ENCODE measurements around the gene GPATCH2L.

GPATCH2L gene

GRCh38 chr14:76121089-76121748 is 30.5 kb upstream of the GPATCH2L start:
- Histone ChIP-seq H3K27ac (ENCODE audit: low read depth, low read length) (no peak overlapping the region), H3K4me3 (ENCODE audit: low read length) (no peak overlapping the region), H3K4me1 (ENCODE audit: control insufficient read depth, low read length) (peaks cover 8% of the 10 kb centered on the region), H3K79me2 (ENCODE audit: control insufficient read depth, low read length) (no peaks in the 10 kb centered on the region), H3K9me2 (replicated peaks; ENCODE audit: control insufficient read depth, low read length) (no peaks in the 10 kb centered on the region), H4K20me1 (ENCODE audit: control insufficient read depth, insufficient read depth, low read depth, low read length) (no peaks in the 10 kb centered on the region), H3K36me3 (ENCODE audit: control insufficient read depth, low read length) (no peaks in the 10 kb centered on the region), H3F3A (ENCODE audit: control insufficient read depth, insufficient read depth) (no peaks in the 10 kb centered on the region), H3K9me3 (ENCODE audit: control insufficient read depth, insufficient read depth, low read length) (no peaks in the 10 kb centered on the region), H3K4me2 (ENCODE audit: low read length) (no peak overlapping the region), H3K27me3 (ENCODE audit: control insufficient read depth, low read length) (no peaks in the 10 kb centered on the region)
- TF ChIP-seq EZH2phosphoT487 (IDR thresholded peaks at IDR 0.05; ENCODE audit: borderline replicate concordance, low read length), result no peak
- TF ChIP-seq CTCF (IDR thresholded peaks at IDR 0.05; ENCODE audit: low read depth, low read length, poor library complexity, severe bottlenecking), result no peak

GRCh38 chr14:76123426-76124225 is 28.1 kb upstream of the GPATCH2L start:
- Histone ChIP-seq H3F3A (ENCODE audit: control insufficient read depth, insufficient read depth) (no peaks in the 10 kb centered on the region), H3K9me2 (replicated peaks; ENCODE audit: control insufficient read depth, low read length) (no peaks in the 10 kb centered on the region), H3K4me3 (ENCODE audit: low read length) (no peak overlapping the region), H3K27ac (ENCODE audit: low read depth, low read length) (no peak overlapping the region), H3K79me2 (ENCODE audit: control insufficient read depth, low read length) (no peaks in the 10 kb centered on the region), H3K9me3 (ENCODE audit: control insufficient read depth, insufficient read depth, low read length) (no peaks in the 10 kb centered on the region), H3K27me3 (ENCODE audit: control insufficient read depth, low read length) (no peaks in the 10 kb centered on the region), H3K4me1 (ENCODE audit: control insufficient read depth, low read length) (peaks cover 8% of the 10 kb centered on the region), H3K4me2 (ENCODE audit: low read length) (no peak overlapping the region), H4K20me1 (ENCODE audit: control insufficient read depth, insufficient read depth, low read depth, low read length) (no peaks in the 10 kb centered on the region), H3K36me3 (ENCODE audit: control insufficient read depth, low read length) (no peaks in the 10 kb centered on the region)
- TF ChIP-seq CTCF (IDR thresholded peaks at IDR 0.05; ENCODE audit: low read depth, low read length, poor library complexity, severe bottlenecking), result no peak
- TF ChIP-seq EZH2phosphoT487 (IDR thresholded peaks at IDR 0.05; ENCODE audit: borderline replicate concordance, low read length), result no peak

- Histone ChIP-seq H3K9me3 (ENCODE audit: control insufficient read depth, insufficient read depth, low read length) (no peaks in the 10 kb centered on the region), H3K36me3 (ENCODE audit: control insufficient read depth, low read length) (no peaks in the 10 kb centered on the region), H4K20me1 (ENCODE audit: control insufficient read depth, insufficient read depth, low read depth, low read length) (no peaks in the 10 kb centered on the region), H3K4me2 (ENCODE audit: low read length) (no peak overlapping the region), H3K4me3 (ENCODE audit: low read length) (no peak overlapping the region), H3K9me2 (replicated peaks; ENCODE audit: control insufficient read depth, low read length) (no peaks in the 10 kb centered on the region), H3K79me2 (ENCODE audit: control insufficient read depth, low read length) (no peaks in the 10 kb centered on the region), H3K4me1 (ENCODE audit: control insufficient read depth, low read length) (peaks cover 8% of the 10 kb centered on the region), H3K27ac (ENCODE audit: low read depth, low read length) (no peak overlapping the region), H3F3A (ENCODE audit: control insufficient read depth, insufficient read depth) (no peaks in the 10 kb centered on the region), H3K27me3 (ENCODE audit: control insufficient read depth, low read length) (no peaks in the 10 kb centered on the region)
- TF ChIP-seq CTCF (IDR thresholded peaks at IDR 0.05; ENCODE audit: low read depth, low read length, poor library complexity, severe bottlenecking), result no peak
- TF ChIP-seq EZH2phosphoT487 (IDR thresholded peaks at IDR 0.05; ENCODE audit: borderline replicate concordance, low read length), result no peak
Measured at GRCh38 chr14:76125511-76125910, 26.2 kb upstream of the GPATCH2L start.
